ENCODE results near the gene MMAA.

DNA sequence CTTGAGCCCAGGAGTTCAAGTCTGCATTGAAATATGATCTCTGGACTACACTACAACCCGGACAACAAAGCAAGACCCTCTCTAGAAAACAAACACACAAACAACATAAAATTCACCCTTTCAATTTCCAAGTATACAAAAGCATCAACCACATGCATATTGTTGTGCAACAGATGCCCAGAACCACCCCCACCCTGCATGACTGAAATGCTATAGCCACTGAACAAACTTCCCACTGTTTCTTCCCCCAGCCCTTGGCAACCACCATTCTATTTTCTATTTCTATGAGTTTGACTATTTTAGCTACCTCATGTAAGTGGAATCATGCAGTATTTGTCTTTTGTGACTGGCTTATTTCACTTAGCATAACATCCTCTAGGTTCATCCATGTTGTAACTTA is 46.6 kb downstream of the MMAA start:
- no peak for TF ChIP-seq CTCF (IDR thresholded peaks at IDR 0.05)
- no peak for TF ChIP-seq POLR2AphosphoS5 (IDR thresholded peaks at IDR 0.05; ENCODE audit: low read depth, low read length)
